ENCODE measurements around the gene EXOC5.

The EXOC5 gene

GRCh38 chr14:57227083-57227482 is 41.6 kb downstream of the EXOC5 start:
- no peak overlapping the region for H3K27ac ChIP-seq
- H3K4me1 ChIP-seq: no peaks in the 10 kb centered on the region
- no peak for TF ChIP-seq CTCF (IDR thresholded peaks at IDR 0.05)
- no peaks in the 10 kb centered on the region for H3K9me3 ChIP-seq (ENCODE audit: control insufficient read depth, low read length)
- no peak overlapping the region for H3K4me2 ChIP-seq (ENCODE audit: low read length)
- no peaks in the 10 kb centered on the region for H3K27me3 ChIP-seq (ENCODE audit: control insufficient read depth, insufficient read depth, low read length)
- H3K36me3 ChIP-seq (ENCODE audit: control insufficient read depth, insufficient read depth, low read length): no peaks in the 10 kb centered on the region
- H3K4me3 ChIP-seq (ENCODE audit: low read depth, low read length): no peak overlapping the region
- no peak overlapping the region for H3K9ac ChIP-seq
- H3K79me2 ChIP-seq: no peaks in the 10 kb centered on the region
- no peak overlapping the region for H2AFZ ChIP-seq

- H3K36me3 ChIP-seq (ENCODE audit: control insufficient read depth, insufficient read depth, low read length): no peaks in the 10 kb centered on the region
- H3K27ac ChIP-seq: no peak overlapping the region
- peaks cover 2% of the 10 kb centered on the region for H3K4me1 ChIP-seq
- no peak for TF ChIP-seq CTCF (IDR thresholded peaks at IDR 0.05)
- H2AFZ ChIP-seq: no peak overlapping the region
- H3K4me2 ChIP-seq (ENCODE audit: low read length): no peak overlapping the region
- no peak overlapping the region for H3K9ac ChIP-seq
- H3K4me3 ChIP-seq (ENCODE audit: low read depth, low read length): no peak overlapping the region
- H3K9me3 ChIP-seq (ENCODE audit: control insufficient read depth, low read length): no peaks in the 10 kb centered on the region
- H3K79me2 ChIP-seq: no peaks in the 10 kb centered on the region
- no peaks in the 10 kb centered on the region for H3K27me3 ChIP-seq (ENCODE audit: control insufficient read depth, insufficient read depth, low read length)
Measured at GRCh38 chr14:57221931-57222330, 46.8 kb downstream of the EXOC5 start.

DNA sequence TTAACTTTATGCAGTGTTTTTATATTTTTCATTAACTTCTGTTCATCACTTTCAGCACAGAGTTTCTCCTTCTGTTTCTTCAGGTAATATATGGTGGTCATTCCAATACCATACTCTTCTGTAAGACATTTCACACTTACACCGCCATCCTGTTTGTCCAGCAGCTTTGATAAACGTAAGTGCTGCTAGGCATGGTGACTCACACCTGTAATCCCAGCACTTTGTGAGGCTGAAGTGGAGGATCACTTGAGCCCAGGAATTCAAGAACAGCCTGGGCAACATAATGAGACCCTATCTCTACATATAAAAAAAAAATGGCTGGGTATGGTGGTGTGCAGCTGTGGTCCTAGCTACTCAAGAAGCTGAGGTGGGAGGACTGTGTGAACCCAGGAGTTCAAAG is 55.8 kb downstream of the EXOC5 start:
- Histone ChIP-seq H3K4me2 (ENCODE audit: low read length) (no peak overlapping the region), H3K4me1 (no peaks in the 10 kb centered on the region), H3K4me3 (ENCODE audit: low read depth, low read length) (no peak overlapping the region), H2AFZ (no peak overlapping the region), H3K27ac (no peak overlapping the region), H3K9ac (no peak overlapping the region), H3K36me3 (ENCODE audit: control insufficient read depth, insufficient read depth, low read length) (no peaks in the 10 kb centered on the region), H3K9me3 (ENCODE audit: control insufficient read depth, low read length) (no peaks in the 10 kb centered on the region), H3K27me3 (ENCODE audit: control insufficient read depth, insufficient read depth, low read length) (no peaks in the 10 kb centered on the region), H3K79me2 (peaks cover 4% of the 10 kb centered on the region)
- no peak for TF ChIP-seq CTCF (IDR thresholded peaks at IDR 0.05)

GRCh38 chr14:57209561-57209960 is 59.1 kb downstream of the EXOC5 start:
- H3K9ac ChIP-seq: no peak overlapping the region
- H2AFZ ChIP-seq: no peak overlapping the region
- no peaks in the 10 kb centered on the region for H3K79me2 ChIP-seq
- no peak overlapping the region for H3K27ac ChIP-seq
- no peaks in the 10 kb centered on the region for H3K27me3 ChIP-seq (ENCODE audit: control insufficient read depth, insufficient read depth, low read length)
- no peak overlapping the region for H3K4me2 ChIP-seq (ENCODE audit: low read length)
- no peak for TF ChIP-seq CTCF (IDR thresholded peaks at IDR 0.05)
- no peaks in the 10 kb centered on the region for H3K4me1 ChIP-seq
- H3K36me3 ChIP-seq (ENCODE audit: control insufficient read depth, insufficient read depth, low read length): no peaks in the 10 kb centered on the region
- H3K9me3 ChIP-seq (ENCODE audit: control insufficient read depth, low read length): no peaks in the 10 kb centered on the region
- no peak overlapping the region for H3K4me3 ChIP-seq (ENCODE audit: low read depth, low read length)

- no peaks in the 10 kb centered on the region for H3K36me3 ChIP-seq (ENCODE audit: control insufficient read depth, insufficient read depth, low read length)
- no peak for TF ChIP-seq CTCF (IDR thresholded peaks at IDR 0.05)
- no peaks in the 10 kb centered on the region for H3K4me1 ChIP-seq
- H3K27me3 ChIP-seq (ENCODE audit: control insufficient read depth, insufficient read depth, low read length): no peaks in the 10 kb centered on the region
- no peak overlapping the region for H3K4me3 ChIP-seq (ENCODE audit: low read depth, low read length)
- no peaks in the 10 kb centered on the region for H3K79me2 ChIP-seq
- H3K9me3 ChIP-seq (ENCODE audit: control insufficient read depth, low read length): no peaks in the 10 kb centered on the region
- no peak overlapping the region for H2AFZ ChIP-seq
- H3K27ac ChIP-seq: no peak overlapping the region
- H3K9ac ChIP-seq: no peak overlapping the region
- no peak overlapping the region for H3K4me2 ChIP-seq (ENCODE audit: low read length)
Measured at GRCh38 chr14:57205938-57206337, 62.8 kb downstream of the EXOC5 start.
